Suprapubic skin (tissue), 4 donors: ENCODE data around the gene FFAR4.

ENCODE experiments used
- CTCF ChIP-seq, 2 donors: fragments of 200-600 bp in 1 of 2; fragments of 450-650 bp in 1 of 2; sonication (generic) in 1 of 2; IDR thresholded peaks; one replicate each; pipeline ENCODE4 v1.5.1; 2016 to 2019; ENCODE audit warnings: antibody characterized with exemption in 2 of 2, mild to moderate bottlenecking in 1 of 2, moderate library complexity in 1 of 2
- POLR2A ChIP-seq, 2 donors: fragments of 450-650 bp; IDR thresholded peaks; one replicate each; pipeline ENCODE4 v1.6.1; 2017; ENCODE audit warnings: antibody characterized with exemption in 2 of 2, mild to moderate bottlenecking in 2 of 2, moderate library complexity in 2 of 2
- POLR2AphosphoS5 ChIP-seq, 3 donors: sonication (generic); formaldehyde crosslinking; IDR thresholded peaks; one replicate each; pipeline ENCODE4 v1.6.1; 2017; ENCODE audit warnings: antibody characterized with exemption in 3 of 3

- TF ChIP-seq CTCF (IDR thresholded peaks at IDR 0.05), result no peak
- TF ChIP-seq POLR2AphosphoS5 (IDR thresholded peaks at IDR 0.05), result no peak
- no peak for TF ChIP-seq POLR2A (IDR thresholded peaks at IDR 0.05)
Measured at GRCh38 chr10:93535293-93535692, 31.2 kb upstream of the FFAR4 start.
